Fibroblast of the aortic adventitia (primary cell): Measurements from ENCODE around the gene BBS5. TPM values are rescaled to one million over a fixed set of nuclear protein-coding genes. Genes with fewer than 3 reads are reported as not detected.
"Not testable (repeated sequence)": the region's sequence is repeated elsewhere in the genome, so short reads cannot be mapped to it uniquely, and the experiment has no call there.

Experiments
- DNase-seq: peaks from one replicate; pipeline ENCODE4 v3.0.0-alpha.2; 2010; ENCODE audit warnings: low read depth
- H3K4me3 ChIP-seq: 2 replicates; pipeline ENCODE4 v1.5.1; 2011; ENCODE audit warnings: low read depth, mild to moderate bottlenecking, control low read depth, low read length, moderate library complexity
- CTCF ChIP-seq: IDR thresholded peaks from 2 replicates; pipeline ENCODE4 v1.5.1; 2011; ENCODE audit warnings: mild to moderate bottlenecking, low read length, control low read depth, inconsistent platforms; ENCODE audit not compliant: insufficient read depth
- total RNA-seq: library from RNA; depleted of rRNA; stranded (reverse); fragments of >200 nt; gene quantifications from 2 replicates; pipeline ENCODE4 v1.2.3, GENCODE V29; 2012; ENCODE audit warnings: low replicate concordance

Gene BBS5
- 4.0 and 7.3 TPM in 2 replicates for total RNA-seq

GRCh38 chr2:169479257-169480078 lies at the start of gene BBS5:
Gene BBS5, plus strand, starts transcription at chr2:169479494. Its CDS starts 60 bp downstream, at chr2:169479554.
- DNase-seq: peak; percentile 83
- peak; percentile 50 for TF ChIP-seq CTCF
- H3K4me3 ChIP-seq: peak within 1 kb of the TSS; percentile 84

GRCh38 chr2:169431772-169432171 lies 47.5 kb upstream of the BBS5 start:
- not testable (repeated sequence) for H3K4me3 ChIP-seq, DNase-seq

GRCh38 chr2:169434236-169434635 lies 45.1 kb upstream of the BBS5 start:
- not testable (repeated sequence) for DNase-seq, H3K4me3 ChIP-seq

- H3K4me3 ChIP-seq: no peak overlapping the region
- DNase-seq: no peak
- TF ChIP-seq CTCF: no peak
Observed at GRCh38 chr2:169438466-169439072, 40.7 kb upstream of the BBS5 start.

GRCh38 chr2:169439900-169440299 lies 39.4 kb upstream of the BBS5 start:
- no peak for DNase-seq
- no peak for TF ChIP-seq CTCF
- no peak overlapping the region for H3K4me3 ChIP-seq

- TF ChIP-seq CTCF: no peak
- DNase-seq: no peak
Observed at GRCh38 chr2:169446452-169446851, 32.8 kb upstream of the BBS5 start.

GRCh38 chr2:169448316-169448715 lies 31.0 kb upstream of the BBS5 start:
- no peak overlapping the region for H3K4me3 ChIP-seq
- DNase-seq: no peak
- no peak for TF ChIP-seq CTCF

More at GRCh38 chr2:169446452-169446851, 32.8 kb upstream of the BBS5 start:
- no peak overlapping the region for H3K4me3 ChIP-seq
